NT2/D1 (cell line): Measurements from ENCODE around the gene BLACAT1.

Experiments
- SUZ12 ChIP-seq: IDR thresholded peaks from 2 replicates; pipeline ENCODE4 v1.6.1; 2011; ENCODE audit not compliant: insufficient read length, insufficient read depth; ENCODE audit errors: extremely low read depth
- YY1 ChIP-seq: IDR thresholded peaks from 2 replicates; pipeline ENCODE4 v1.6.1; 2011; ENCODE audit not compliant: insufficient read length, insufficient read depth

GRCh38 chr1:205488074-205488723, 32.4 kb upstream of the BLACAT1 start:
- TF ChIP-seq YY1 (no peak), SUZ12 (no peak)
